H9 (cell line): ENCODE measurements around the gene JAML. TPM values are rescaled to one million over a fixed set of nuclear protein-coding genes. Genes with fewer than 3 reads are reported as not detected.

Source experiments
- DNase-seq: peaks from one replicate; pipeline ENCODE4 v3.0.0-alpha.2; 2017
- H2AFZ ChIP-seq: one replicate; pipeline ENCODE4 v1.6.1; 2013; ENCODE audit warnings: mild to moderate bottlenecking, low read length, control low read depth, moderate library complexity
- H2AK5ac ChIP-seq: 2 replicates; pipeline ENCODE4 v1.6.1; 2013; ENCODE audit warnings: low read length, control low read depth, mixed read lengths; ENCODE audit not compliant: insufficient read length
- H2BK120ac ChIP-seq: one replicate; pipeline ENCODE4 v1.6.1; 2013; ENCODE audit warnings: low read depth, mild to moderate bottlenecking, low read length, control low read depth, inconsistent platforms; ENCODE audit not compliant: poor library complexity, severe bottlenecking
- H2BK12ac ChIP-seq: 2 replicates; pipeline ENCODE4 v1.6.1; 2013; ENCODE audit warnings: low read length, control low read depth, mixed read lengths, low read depth; ENCODE audit not compliant: insufficient read length
- H2BK15ac ChIP-seq: 2 replicates; pipeline ENCODE4 v1.6.1; 2013; ENCODE audit warnings: low read depth, low read length, control low read depth
- H2BK20ac ChIP-seq: one replicate; pipeline ENCODE4 v1.6.1; 2013; ENCODE audit warnings: low read depth, mild to moderate bottlenecking, low read length, control low read depth, inconsistent platforms; ENCODE audit not compliant: poor library complexity, severe bottlenecking
- H2BK5ac ChIP-seq: 2 replicates; pipeline ENCODE4 v1.6.1; 2013; ENCODE audit warnings: low read length, control low read depth, mixed read lengths; ENCODE audit not compliant: insufficient read length
- H3K14ac ChIP-seq: 2 replicates; pipeline ENCODE4 v1.6.1; 2013; ENCODE audit warnings: low read length, control low read depth; ENCODE audit not compliant: insufficient read depth
- H3K18ac ChIP-seq: 2 replicates; pipeline ENCODE4 v1.6.1; 2013; ENCODE audit warnings: low read depth, mild to moderate bottlenecking, mixed read lengths, low read length, control low read depth; ENCODE audit not compliant: insufficient read length
- H3K23ac ChIP-seq: 2 replicates; pipeline ENCODE4 v1.6.1; 2013; ENCODE audit warnings: low read length, control low read depth, mixed read lengths, low read depth; ENCODE audit not compliant: insufficient read length
- H3K23me2 ChIP-seq: 2 replicates; pipeline ENCODE4 v1.6.1; 2013; ENCODE audit warnings: low read depth, mild to moderate bottlenecking, mixed read lengths, low read length, control low read depth; ENCODE audit not compliant: insufficient read length, poor library complexity, severe bottlenecking
- H3K27ac ChIP-seq: 2 replicates; pipeline ENCODE4 v1.5.1; 2013; ENCODE audit warnings: low read length, control low read depth, mixed read lengths, low read depth; ENCODE audit not compliant: insufficient read length
- H3K27me3 ChIP-seq: 2 replicates; pipeline ENCODE4 v1.6.1; 2013; ENCODE audit warnings: low read length, control low read depth, inconsistent platforms; ENCODE audit not compliant: insufficient read depth
- H3K4ac ChIP-seq: 2 replicates; pipeline ENCODE4 v1.6.1; 2013; ENCODE audit warnings: low read depth, mild to moderate bottlenecking, control low read depth, inconsistent platforms, low read length, moderate library complexity
- H3K4me1 ChIP-seq: 2 replicates; pipeline ENCODE4 v1.6.1; 2013; ENCODE audit warnings: low read length, control low read depth, inconsistent platforms; ENCODE audit not compliant: insufficient read depth
- H3K4me2 ChIP-seq: 2 replicates; pipeline ENCODE4 v1.6.1; 2013; ENCODE audit warnings: low read length, control low read depth, mixed read lengths; ENCODE audit not compliant: insufficient read length, insufficient read depth
- H3K56ac ChIP-seq: 2 replicates; pipeline ENCODE4 v1.6.1; 2013; ENCODE audit warnings: low read depth, mild to moderate bottlenecking, mixed read lengths, low read length, control low read depth; ENCODE audit not compliant: insufficient read length
- H3K79me1 ChIP-seq: 2 replicates; pipeline ENCODE4 v1.6.1; 2013; ENCODE audit warnings: low read depth, mild to moderate bottlenecking, moderate library complexity, low read length, control low read depth, inconsistent platforms; ENCODE audit not compliant: insufficient read depth, poor library complexity, severe bottlenecking
- H3K79me2 ChIP-seq: 2 replicates; pipeline ENCODE4 v1.6.1; 2013; ENCODE audit warnings: low read length, control low read depth, inconsistent platforms; ENCODE audit not compliant: insufficient read depth
- H3K9ac ChIP-seq: 2 replicates; pipeline ENCODE4 v1.6.1; 2013; ENCODE audit warnings: low read length, control low read depth, mixed read lengths; ENCODE audit not compliant: insufficient read length; ENCODE audit errors: extremely low read depth
- H3K9me3 ChIP-seq: one replicate; pipeline ENCODE4 v1.6.1; 2013; ENCODE audit warnings: low read depth, low read length, inconsistent platforms; ENCODE audit not compliant: control insufficient read depth
- H3T11ph ChIP-seq: one replicate; pipeline ENCODE4 v1.6.1; 2013; ENCODE audit warnings: mild to moderate bottlenecking, low read length, control low read depth, inconsistent platforms
- H4K20me1 ChIP-seq: one replicate; pipeline ENCODE4 v1.6.1; 2013; ENCODE audit not compliant: control insufficient read depth, insufficient read length, insufficient read depth
- H4K5ac ChIP-seq: 2 replicates; pipeline ENCODE4 v1.6.1; 2013; ENCODE audit warnings: low read depth, mild to moderate bottlenecking, mixed read lengths, low read length, control low read depth; ENCODE audit not compliant: insufficient read length
- H4K8ac ChIP-seq: replicated peaks from 2 replicates; pipeline ENCODE4 v1.6.1; 2013; ENCODE audit warnings: low read length, control low read depth, mixed read lengths, low read depth; ENCODE audit not compliant: insufficient read length
- H4K91ac ChIP-seq: 2 replicates; pipeline ENCODE4 v1.6.1; 2013; ENCODE audit warnings: low read depth, mild to moderate bottlenecking, moderate library complexity, mixed read lengths, low read length, control low read depth; ENCODE audit not compliant: insufficient read length
- H3K27ac Mint-ChIP-seq, 3 experiments: 2 replicates in 2 of 3; 3 replicates in 1 of 3; pipeline ENCODE4 v1.8.0; 2020 to 2021; ENCODE audit warnings: mixed read lengths in 3 of 3, mild to moderate bottlenecking in 1 of 3, moderate library complexity in 1 of 3
- H3K27me3 Mint-ChIP-seq: 2 replicates; pipeline ENCODE4 v1.8.0; 2021; ENCODE audit warnings: low read depth, mild to moderate bottlenecking, moderate library complexity, mixed read lengths
- H3K36me3 Mint-ChIP-seq, 3 experiments: 2 replicates in 2 of 3; 3 replicates in 1 of 3; pipeline ENCODE4 v1.8.0; 2020 to 2021; ENCODE audit warnings: low read depth in 3 of 3, mixed read lengths in 3 of 3; ENCODE audit not compliant: insufficient read depth in 1 of 3
- H3K4me1 Mint-ChIP-seq, 2 experiments: 2 replicates each; pipeline ENCODE4 v1.8.0; 2020; ENCODE audit warnings: mixed read lengths in 2 of 2
- H3K4me3 Mint-ChIP-seq, 2 experiments: 2 replicates in 1 of 2; 3 replicates in 1 of 2; pipeline ENCODE4 v1.8.0; 2020 to 2021; ENCODE audit warnings: mild to moderate bottlenecking in 2 of 2, mixed read lengths in 2 of 2, moderate library complexity in 1 of 2
- H3K9me3 Mint-ChIP-seq, 2 experiments: 2 replicates in 1 of 2; 3 replicates in 1 of 2; pipeline ENCODE4 v1.8.0; 2020; ENCODE audit warnings: mild to moderate bottlenecking in 2 of 2, mixed read lengths in 2 of 2, moderate library complexity in 1 of 2
- CTCF ChIP-seq: fragments of 200-600 bp; sonication (generic); conservative IDR thresholded peaks from 3 replicates; pipeline ENCODE4 v1.8.0; 2021; ENCODE audit warnings: antibody characterized with exemption, mild to moderate bottlenecking
- total RNA-seq: library from RNA; stranded (reverse); gene quantifications from 2 replicates; pipeline ENCODE4 v1.2.1, GENCODE V29; 2021

Gene JAML
- total RNA-seq, 1 experiment from 2014 or later: 0.48 TPM

GRCh38 chr11:118231461-118231860 lies 6.7 kb upstream of the JAML start:
- Mint-ChIP-seq H3K27me3 (peaks cover 8% of the 10 kb centered on the region), H3K27ac (no peak overlapping the region), H3K9me3 (no peaks in the 10 kb centered on the region), H3K4me3 (no peak overlapping the region), H3K36me3 (no peaks in the 10 kb centered on the region), H3K4me1 (no peaks in the 10 kb centered on the region)
- Histone ChIP-seq H4K5ac (no peak overlapping the region), H3K27me3 (no peaks in the 10 kb centered on the region), H3K79me2 (no peaks in the 10 kb centered on the region), H3T11ph (no peak overlapping the region), H3K4me2 (no peak overlapping the region), H2BK5ac (no peak overlapping the region), H2BK20ac (no peak overlapping the region), H2BK15ac (no peak overlapping the region), H3K27ac (no peak overlapping the region), H2BK120ac (no peak overlapping the region), H2AFZ (no peak overlapping the region), H3K9me3 (no peaks in the 10 kb centered on the region), H3K4ac (no peak overlapping the region), H2BK12ac (no peak overlapping the region), H4K8ac (no peak overlapping the region), H3K14ac (no peak overlapping the region), H3K23me2 (no peaks in the 10 kb centered on the region), H4K20me1 (no peaks in the 10 kb centered on the region), H3K23ac (no peak overlapping the region), H3K18ac (no peak overlapping the region), H3K56ac (no peak overlapping the region), H3K4me1 (no peaks in the 10 kb centered on the region), H3K79me1 (no peaks in the 10 kb centered on the region), H2AK5ac (no peak overlapping the region), H3K9ac (no peak overlapping the region), H4K91ac (no peak overlapping the region)
- DNase-seq: no peak
- no peak for TF ChIP-seq CTCF
